ENCODE measurements around the gene BARX2.

DNA sequence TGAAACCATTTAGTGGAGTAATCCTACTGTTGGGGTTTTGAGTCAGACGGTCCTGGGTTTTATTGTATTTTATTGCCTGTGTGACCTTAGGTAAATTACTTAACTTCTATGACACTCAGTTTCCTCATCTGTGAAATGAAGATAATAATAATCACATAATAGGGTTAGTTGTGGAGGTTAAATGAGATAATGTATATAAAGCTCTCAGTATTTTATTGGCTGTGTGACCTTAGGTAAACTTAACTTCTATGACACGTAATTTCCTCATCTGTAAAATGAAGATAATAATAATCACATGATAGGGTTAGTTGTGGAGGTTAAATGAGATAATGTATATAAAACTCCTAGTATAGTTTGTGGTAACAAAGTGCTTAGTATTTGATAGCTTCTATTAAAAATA lies 13.2 kb downstream of the BARX2 start:
- TF ChIP-seq CTCF (tag by site-specific recombination; IDR thresholded peaks at IDR 0.05) (no peak), ZNF112 (tag by site-specific recombination; IDR thresholded peaks at IDR 0.05) (no peak), SCRT2 (tag by site-specific recombination; IDR thresholded peaks at IDR 0.05) (no peak), ZNF549 (tag by site-specific recombination; IDR thresholded peaks at IDR 0.05) (no peak), ZNF404 (tag by site-specific recombination; IDR thresholded peaks at IDR 0.05) (no peak), ZNF114 (tag by site-specific recombination; IDR thresholded peaks at IDR 0.05) (no peak), ZNF670 (tag by site-specific recombination; IDR thresholded peaks at IDR 0.05; ENCODE audit: low read depth) (no peak)

Data from HEK293 (cell line).